HepG2 (cell line): ENCODE data around the gene CA6. TPM values are rescaled to one million over a fixed set of nuclear protein-coding genes. Genes with fewer than 3 reads are reported as not detected.

Source experiments
- ATAC-seq: fragments of 200-7000 bp; cut with Tn5 transposase; 3 replicates; pipeline ENCODE4 v1.9.1; 2020; ENCODE audit warnings: mild to moderate bottlenecking, moderate library complexity
- BruUV-seq: library from RNA; stranded (reverse); fragments of 400-500 nt; replicated peaks from 2 replicates; lab custom pipeline; 2021; lab: Mats Ljungman, UMichigan
- CTCF ChIA-PET: fragments of 300-600 bp; formaldehyde crosslinking; extraction: SDS; loops from one replicate; lab custom pipeline; 2021; ENCODE audit warnings: low total read pairs, inconsistent platforms, low intra/inter-chr PET ratio; lab: Yijun Ruan, JAX
- POLR2A ChIA-PET: fragments of 350-600 bp; sonication (Branson Sonifier 250); formaldehyde crosslinking; loops from one replicate; lab custom pipeline; 2020; ENCODE audit warnings: antibody characterized with exemption, inconsistent platforms; lab: Yijun Ruan, JAX
- DNase-seq: peaks from one replicate; pipeline ENCODE4 v3.0.0-alpha.2; 2015; ENCODE audit warnings: low spot score
- FAIRE-seq: peaks from 3 replicates; lab custom pipeline; 2011; peaks lifted over from hg19 to GRCh38; lab: Jason Lieb, UNC
- H2AFZ ChIP-seq: one replicate; pipeline ENCODE4 v1.6.1; 2011; ENCODE audit warnings: low read length, inconsistent platforms
- H3K27ac ChIP-seq: fragments of 300-600 bp; 3 replicates; pipeline ENCODE4 v1.8.0; 2011; ENCODE audit warnings: mixed run types, mild to moderate bottlenecking, mixed read lengths, low read length, inconsistent platforms; ENCODE audit not compliant: insufficient read depth; ENCODE audit errors: extremely low read length
- H3K27me3 ChIP-seq, 2 experiments: fragments of 200-600 bp in 1 of 2; 2 replicates in 1 of 2; 3 replicates in 1 of 2; pipeline versions ENCODE4 v1.6.0 to v1.8.0; 2011; ENCODE audit warnings: low read length in 2 of 2, mild to moderate bottlenecking in 2 of 2, moderate library complexity in 2 of 2, inconsistent platforms in 1 of 2; ENCODE audit not compliant: insufficient read depth in 2 of 2, control insufficient read depth in 1 of 2
- H3K36me3 ChIP-seq, 2 experiments: fragments of 200-600 bp in 1 of 2; replicated peaks in 1 of 2; 2 replicates in 1 of 2; 3 replicates in 1 of 2; pipeline versions ENCODE4 v1.5.1 to v1.8.0; 2011; ENCODE audit warnings: low read length in 2 of 2, inconsistent platforms in 1 of 2; ENCODE audit not compliant: insufficient read depth in 2 of 2, control insufficient read depth in 1 of 2
- H3K4me1 ChIP-seq: 2 replicates; pipeline ENCODE4 v1.5.1; 2012; ENCODE audit warnings: low read length, inconsistent platforms; ENCODE audit not compliant: insufficient read depth
- H3K4me2 ChIP-seq: 2 replicates; pipeline ENCODE4 v1.6.0; 2011; ENCODE audit warnings: low read depth, low read length, inconsistent platforms
- H3K4me3 ChIP-seq, 3 experiments: fragments of 200-600 bp in 1 of 3; sonication (generic), shearing (Covaris generic) in 1 of 3; replicated peaks in 1 of 3; 2 replicates each; pipeline ENCODE4 v1.5.1; 2011 to 2016; ENCODE audit warnings: low read length in 3 of 3, inconsistent platforms in 2 of 3, low read depth in 2 of 3, mild to moderate bottlenecking in 2 of 3, control low read depth in 1 of 3, mixed read lengths in 1 of 3; ENCODE audit not compliant: insufficient read depth in 1 of 3
- H3K79me2 ChIP-seq: one replicate; pipeline ENCODE4 v1.6.1; 2011; ENCODE audit warnings: low read length, inconsistent platforms; ENCODE audit not compliant: insufficient read depth
- H3K9ac ChIP-seq: 2 replicates; pipeline ENCODE4 v1.6.0; 2011; ENCODE audit warnings: mild to moderate bottlenecking, low read depth, low read length, inconsistent platforms; ENCODE audit not compliant: insufficient read depth
- H3K9me3 ChIP-seq: 2 replicates; pipeline ENCODE4 v1.5.1; 2012; ENCODE audit warnings: mild to moderate bottlenecking, low read length
- H4K20me1 ChIP-seq: 2 replicates; pipeline ENCODE4 v1.6.0; 2011; ENCODE audit warnings: inconsistent platforms, mild to moderate bottlenecking, low read length, moderate library complexity; ENCODE audit not compliant: insufficient read depth
- HOXA5 ChIP-seq: sonication (generic); formaldehyde crosslinking; IDR thresholded peaks from 2 replicates; pipeline ENCODE4 v1.4.0; 2020; ENCODE audit warnings: missing genetic modification reagents
- ZMYM3 ChIP-seq: sonication (generic); formaldehyde crosslinking; IDR thresholded peaks from 2 replicates; pipeline ENCODE4 v1.5.1; 2020; ENCODE audit warnings: mild to moderate bottlenecking, missing genetic modification reagents
- WGBS: methylation state at CpG from one replicate; pipeline ENCODE4 v1.1.6; 2017; ENCODE audit warnings: low lambda C conversion rate; 5-methylcytosine and 5-hydroxymethylcytosine counted together
- in situ Hi-C: cut with HindIII; loops from 2 replicates; pipeline ENCODE4 v1.10.0; 2017; ENCODE audit warnings: low pct_unique_long_range_greater_than_20kb; ENCODE audit not compliant: extremely low pct_ligation_motif_present
- intact Hi-C: fragments of 100-400 bp; cut with micrococcal nuclease; formaldehyde crosslinking; loops from one replicate; pipeline ENCODE4 v1.10.0; 2022; ENCODE audit not compliant: unreplicated experiment
- polyA plus RNA-seq, 8 experiments: library from polyadenylated mRNA; depleted of rRNA in 3 of 8; stranded (reverse) in 7 of 8; unstranded in 1 of 8; fragments of >200 nt; fragmentation: Illumina TruSeq in 4 of 8; extraction: Trizol in 4 of 8; gene quantifications; 2 replicates each; pipeline versions ENCODE4 v1.2.1 to v1.2.3, GENCODE V29; 2011 to 2016; ENCODE audit warnings: low read depth in 4 of 8, missing spikeins in 1 of 8, mixed read lengths in 1 of 8; ENCODE audit not compliant: insufficient read depth in 1 of 8
- total RNA-seq, 5 experiments: library from RNA; depleted of rRNA; stranded (reverse); fragments of >200 nt; fragmentation: Illumina TruSeq; extraction: Trizol; gene quantifications; 2 replicates each; pipeline ENCODE4 v1.2.3, GENCODE V29; 2016; ENCODE audit warnings: low read depth in 1 of 5
- TF ChIP-seq, protein P1 (sequence below): sonication (generic); formaldehyde crosslinking; IDR thresholded peaks from 2 replicates; pipeline ENCODE4 v1.5.1; 2020; ENCODE audit warnings: missing genetic modification reagents, mild to moderate bottlenecking, borderline replicate concordance

CA6 gene
- total and polyA plus RNA-seq, 2 of the 13 experiments (the other 11 are each of a cell fraction or from before 2014, with no cell fraction given), result not detected

GRCh38 chr1:8984203-8984602 is 38.5 kb downstream of the CA6 start:
- POLR2A ChIA-PET, result no interaction called here

GRCh38 chr1:8984990-8985389 is 39.3 kb downstream of the CA6 start:
- in situ Hi-C loops, result loop anchor here (5.0 kb wide), 1 partner anchor 63 kb away; no protein-coding TSS in a partner anchor
- WGBS, result 60% methylated on average over 8 of the region's 8 CpGs
- H3K4me3 ChIP-seq, result no peak overlapping the region
- intact Hi-C loops, result no loop called here
- TF ChIP-seq HOXA5 (CRISPR knock-in tag), result no peak
- TF ChIP-seq ZMYM3 (CRISPR knock-in tag), result peak; percentile 61
- no peaks in the 10 kb centered on the region for H3K9me3 ChIP-seq
- FAIRE-seq (no peak), DNase-seq (no peak), ATAC-seq (no peak)
- BruUV-seq, result no TSS peak
- H3K4me2 ChIP-seq, result no peak overlapping the region
- H4K20me1 ChIP-seq, result no peaks in the 10 kb centered on the region
- ChIA-PET CTCF (no interaction called here), POLR2A (no interaction called here)
- no peaks in the 10 kb centered on the region for H3K36me3 ChIP-seq
- no peak overlapping the region for H3K27ac ChIP-seq
- H2AFZ ChIP-seq, result no peak overlapping the region
- peaks cover 0 to 8% of the 10 kb centered on the region in 2 experiments; a peak in 1 of 5 replicates for H3K27me3 ChIP-seq
- peaks cover 40% of the 10 kb centered on the region for H3K4me1 ChIP-seq
- H3K9ac ChIP-seq, result no peak overlapping the region
- H3K79me2 ChIP-seq, result no peaks in the 10 kb centered on the region

More at GRCh38 chr1:8984203-8984602, 38.5 kb downstream of the CA6 start:
- Histone ChIP-seq H3K4me1 (peaks cover 33% of the 10 kb centered on the region), H2AFZ (no peak overlapping the region), H3K79me2 (no peaks in the 10 kb centered on the region), H4K20me1 (no peaks in the 10 kb centered on the region), H3K4me3 (no peak overlapping the region)
- DNase-seq, result no peak
- CTCF ChIA-PET, result no interaction called here
- 20% methylated on average over 2 of the region's 2 CpGs for WGBS
- TF ChIP-seq, protein P1, sequence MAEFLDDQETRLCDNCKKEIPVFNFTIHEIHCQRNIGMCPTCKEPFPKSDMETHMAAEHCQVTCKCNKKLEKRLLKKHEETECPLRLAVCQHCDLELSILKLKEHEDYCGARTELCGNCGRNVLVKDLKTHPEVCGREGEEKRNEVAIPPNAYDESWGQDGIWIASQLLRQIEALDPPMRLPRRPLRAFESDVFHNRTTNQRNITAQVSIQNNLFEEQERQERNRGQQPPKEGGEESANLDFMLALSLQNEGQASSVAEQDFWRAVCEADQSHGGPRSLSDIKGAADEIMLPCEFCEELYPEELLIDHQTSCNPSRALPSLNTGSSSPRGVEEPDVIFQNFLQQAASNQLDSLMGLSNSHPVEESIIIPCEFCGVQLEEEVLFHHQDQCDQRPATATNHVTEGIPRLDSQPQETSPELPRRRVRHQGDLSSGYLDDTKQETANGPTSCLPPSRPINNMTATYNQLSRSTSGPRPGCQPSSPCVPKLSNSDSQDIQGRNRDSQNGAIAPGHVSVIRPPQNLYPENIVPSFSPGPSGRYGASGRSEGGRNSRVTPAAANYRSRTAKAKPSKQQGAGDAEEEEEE (CRISPR knock-in tag), result no peak
- TF ChIP-seq, all 625 proteins: peak for 0
- no peak for FAIRE-seq
- no peaks in the 10 kb centered on the region for H3K9me3 ChIP-seq
- in situ Hi-C loops, result no loop called here
- no peak overlapping the region for H3K4me2 ChIP-seq
- no peaks in the 10 kb centered on the region for H3K36me3 ChIP-seq
- BruUV-seq, result no TSS peak
- no peak overlapping the region for H3K27ac ChIP-seq
- peaks cover 0 to 8% of the 10 kb centered on the region in 2 experiments; a peak in 1 of 5 replicates for H3K27me3 ChIP-seq
- ATAC-seq, result no peak
- no peak overlapping the region for H3K9ac ChIP-seq
- intact Hi-C loops, result no loop called here
